Measurements from ENCODE around the gene STAU1. TPM values are rescaled to one million over a fixed set of nuclear protein-coding genes. Genes with fewer than 3 reads are reported as not detected.

Gene STAU1
- total RNA-seq, 2 donors from 2014 or later: 90.2 to 95.5 TPM

DNA sequence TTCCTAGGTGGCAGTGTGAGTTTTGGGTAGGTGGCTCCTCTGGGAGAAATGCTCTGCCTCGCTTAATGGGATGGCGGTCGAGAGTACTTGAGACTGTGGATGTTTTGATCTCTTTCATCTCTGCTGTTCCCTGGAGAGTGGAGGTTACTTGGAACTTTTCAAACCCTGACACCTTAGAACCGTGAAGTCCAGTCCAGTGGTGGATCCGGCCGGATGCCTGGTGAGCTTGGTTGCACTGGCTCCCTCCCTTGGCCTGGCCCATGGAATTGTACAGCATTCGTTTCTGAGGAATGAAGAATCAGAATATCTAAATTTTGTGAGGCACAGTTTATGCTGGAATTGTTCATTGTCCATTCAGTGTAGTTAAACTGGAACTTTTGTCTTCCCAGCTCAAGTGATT, 91.0 kb downstream of the STAU1 start:
- Mint-ChIP-seq H3K4me3 (no peak overlapping the region), H3K27me3 (ENCODE audit: insufficient read depth) (no peaks in the 10 kb centered on the region), H3K36me3 (ENCODE audit: low read depth) (peaks cover 81% of the 10 kb centered on the region), H3K27ac (peak overlapping the region; percentile 42), H3K4me1 (no peaks in the 10 kb centered on the region), H3K9me3 (no peaks in the 10 kb centered on the region)
- H3K9ac ChIP-seq (ENCODE audit: extremely low read depth, low read length, poor library complexity, severe bottlenecking): no peak overlapping the region
- H3K27me3 ChIP-seq (ENCODE audit: control insufficient read depth, insufficient read depth, low read length, poor library complexity, severe bottlenecking): no peaks in the 10 kb centered on the region
- no peaks in the 10 kb centered on the region for H3K4me1 ChIP-seq (ENCODE audit: control insufficient read depth, insufficient read depth, low read length)
- 95% methylated on average over 7 of the region's 7 CpGs; no CpG with 5 or more reads in 1 of the 2 experiments for WGBS, 2 experiments (ENCODE audit: insufficient coverage in 1 of 2, insufficient read length in 1 of 2)
- no peak overlapping the region for H3K27ac ChIP-seq (ENCODE audit: low read depth, low read length)
- no peak for DNase-seq
- H3K4me3 ChIP-seq (ENCODE audit: low read length): no peak overlapping the region
- H3K9me3 ChIP-seq (ENCODE audit: control insufficient read depth, low read length): no peaks in the 10 kb centered on the region
- H3K36me3 ChIP-seq (ENCODE audit: control insufficient read depth, insufficient read depth, low read length): peaks cover 87% of the 10 kb centered on the region
- TF ChIP-seq, protein P1, sequence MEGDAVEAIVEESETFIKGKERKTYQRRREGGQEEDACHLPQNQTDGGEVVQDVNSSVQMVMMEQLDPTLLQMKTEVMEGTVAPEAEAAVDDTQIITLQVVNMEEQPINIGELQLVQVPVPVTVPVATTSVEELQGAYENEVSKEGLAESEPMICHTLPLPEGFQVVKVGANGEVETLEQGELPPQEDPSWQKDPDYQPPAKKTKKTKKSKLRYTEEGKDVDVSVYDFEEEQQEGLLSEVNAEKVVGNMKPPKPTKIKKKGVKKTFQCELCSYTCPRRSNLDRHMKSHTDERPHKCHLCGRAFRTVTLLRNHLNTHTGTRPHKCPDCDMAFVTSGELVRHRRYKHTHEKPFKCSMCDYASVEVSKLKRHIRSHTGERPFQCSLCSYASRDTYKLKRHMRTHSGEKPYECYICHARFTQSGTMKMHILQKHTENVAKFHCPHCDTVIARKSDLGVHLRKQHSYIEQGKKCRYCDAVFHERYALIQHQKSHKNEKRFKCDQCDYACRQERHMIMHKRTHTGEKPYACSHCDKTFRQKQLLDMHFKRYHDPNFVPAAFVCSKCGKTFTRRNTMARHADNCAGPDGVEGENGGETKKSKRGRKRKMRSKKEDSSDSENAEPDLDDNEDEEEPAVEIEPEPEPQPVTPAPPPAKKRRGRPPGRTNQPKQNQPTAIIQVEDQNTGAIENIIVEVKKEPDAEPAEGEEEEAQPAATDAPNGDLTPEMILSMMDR (conservative IDR thresholded peaks at IDR 0.05): no peak

DNA sequence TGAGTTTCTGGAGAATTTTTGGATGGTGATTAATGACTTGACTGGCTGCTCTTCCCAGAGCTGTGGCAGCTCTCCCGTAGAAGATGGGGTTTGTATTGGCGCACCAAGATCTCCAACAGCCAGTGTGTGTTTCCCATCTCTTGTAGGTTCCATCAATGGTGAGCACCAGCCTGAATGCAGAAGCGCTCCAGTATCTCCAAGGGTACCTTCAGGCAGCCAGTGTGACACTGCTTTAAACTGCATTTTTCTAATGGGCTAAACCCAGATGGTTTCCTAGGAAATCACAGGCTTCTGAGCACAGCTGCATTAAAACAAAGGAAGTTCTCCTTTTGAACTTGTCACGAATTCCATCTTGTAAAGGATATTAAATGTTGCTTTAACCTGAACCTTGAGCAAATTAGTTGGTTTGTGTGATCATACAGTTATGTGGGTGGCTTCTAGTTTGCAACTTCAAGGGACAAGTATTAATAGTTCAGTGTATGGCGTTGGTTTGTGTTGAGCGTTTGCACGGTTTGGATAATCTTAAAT, 91.9 kb downstream of the STAU1 start:
- Mint-ChIP-seq H3K9me3 (no peaks in the 10 kb centered on the region), H3K4me3 (no peak overlapping the region), H3K36me3 (ENCODE audit: low read depth) (peaks cover 82% of the 10 kb centered on the region), H3K4me1 (no peaks in the 10 kb centered on the region), H3K27me3 (ENCODE audit: insufficient read depth) (no peaks in the 10 kb centered on the region), H3K27ac (no peak overlapping the region)
- Histone ChIP-seq H3K4me1 (ENCODE audit: control insufficient read depth, insufficient read depth, low read length) (no peaks in the 10 kb centered on the region), H3K9me3 (ENCODE audit: control insufficient read depth, low read length) (no peaks in the 10 kb centered on the region), H3K4me3 (ENCODE audit: low read length) (no peak overlapping the region), H3K27me3 (ENCODE audit: control insufficient read depth, insufficient read depth, low read length, poor library complexity, severe bottlenecking) (no peaks in the 10 kb centered on the region), H3K36me3 (ENCODE audit: control insufficient read depth, insufficient read depth, low read length) (peaks cover 87% of the 10 kb centered on the region), H3K27ac (ENCODE audit: low read depth, low read length) (no peak overlapping the region), H3K9ac (ENCODE audit: extremely low read depth, low read length, poor library complexity, severe bottlenecking) (no peak overlapping the region)
- WGBS, 2 experiments (ENCODE audit: insufficient coverage in 1 of 2, insufficient read length in 1 of 2): 98% methylated on average over 7 of the region's 7 CpGs
- TF ChIP-seq, protein P1 (conservative IDR thresholded peaks at IDR 0.05): no peak
- no peak for DNase-seq

DNA sequence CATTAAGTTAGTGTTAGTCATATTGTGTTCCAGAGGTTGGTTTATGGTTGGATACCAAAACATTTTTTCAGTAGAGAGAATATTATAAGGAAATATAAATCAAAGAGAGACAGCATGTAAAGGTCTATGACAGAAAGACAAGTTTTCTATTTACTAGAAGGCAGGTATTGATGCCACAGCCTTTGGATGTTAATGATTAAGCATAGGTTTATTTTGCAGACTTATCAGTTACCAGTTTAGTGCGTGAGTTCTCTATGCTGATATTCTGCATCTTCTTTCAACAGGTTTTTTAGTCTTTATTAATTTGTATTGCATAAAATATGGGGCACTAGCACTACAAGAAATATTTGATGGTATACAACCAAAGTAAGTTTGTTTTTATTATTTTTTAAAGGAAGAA, 96.4 kb downstream of the STAU1 start:
- no peaks in the 10 kb centered on the region for H3K4me1 Mint-ChIP-seq
- no peaks in the 10 kb centered on the region for H3K9me3 Mint-ChIP-seq
- Histone ChIP-seq H3K27me3 (ENCODE audit: control insufficient read depth, insufficient read depth, low read length, poor library complexity, severe bottlenecking) (no peaks in the 10 kb centered on the region), H3K4me3 (ENCODE audit: low read length) (no peak overlapping the region), H3K9me3 (ENCODE audit: control insufficient read depth, low read length) (no peaks in the 10 kb centered on the region), H3K27ac (ENCODE audit: low read depth, low read length) (no peak overlapping the region), H3K36me3 (ENCODE audit: control insufficient read depth, insufficient read depth, low read length) (peaks cover 97% of the 10 kb centered on the region), H3K9ac (ENCODE audit: extremely low read depth, low read length, poor library complexity, severe bottlenecking) (no peak overlapping the region), H3K4me1 (ENCODE audit: control insufficient read depth, insufficient read depth, low read length) (no peaks in the 10 kb centered on the region)
- no peaks in the 10 kb centered on the region for H3K27me3 Mint-ChIP-seq (ENCODE audit: insufficient read depth)
- H3K4me3 Mint-ChIP-seq: no peak overlapping the region
- TF ChIP-seq, protein P1 (conservative IDR thresholded peaks at IDR 0.05): no peak
- H3K27ac Mint-ChIP-seq: no peak overlapping the region
- H3K36me3 Mint-ChIP-seq (ENCODE audit: low read depth): peaks cover 92% of the 10 kb centered on the region
- WGBS, 2 experiments (ENCODE audit: insufficient coverage in 1 of 2, insufficient read length in 1 of 2): 80 to 100% methylated on average over 1 of the region's 1 CpG
- DNase-seq: no peak

Data from endodermal cell (in vitro differentiated cells).